Calu3 (cell line): ENCODE data around the gene MRPS18B. TPM values are rescaled to one million over a fixed set of nuclear protein-coding genes. Genes with fewer than 3 reads are reported as not detected.

Source experiments
- BruUV-seq: library from RNA; stranded (reverse); fragments of 400-500 nt; replicated peaks from 2 replicates; lab custom pipeline; 2021; lab: Mats Ljungman, UMichigan
- CTCF ChIA-PET: fragments of 300-600 bp; sonication (Branson Sonifier 250); formaldehyde crosslinking; loops from one replicate; lab custom pipeline; 2022; ENCODE audit warnings: antibody characterized with exemption; lab: Charles Lee
- DNase-seq: peaks from one replicate; pipeline ENCODE4 v3.0.0; 2022
- H3K27ac Mint-ChIP-seq: one replicate; pipeline ENCODE4 v1.8.0; 2022; ENCODE audit warnings: mixed read lengths; ENCODE audit not compliant: unreplicated experiment
- H3K27me3 Mint-ChIP-seq: one replicate; pipeline ENCODE4 v1.8.0; 2022; ENCODE audit warnings: mixed read lengths; ENCODE audit not compliant: unreplicated experiment
- H3K36me3 Mint-ChIP-seq: one replicate; pipeline ENCODE4 v1.8.0; 2022; ENCODE audit warnings: mild to moderate bottlenecking, moderate library complexity, mixed read lengths; ENCODE audit not compliant: insufficient read depth, unreplicated experiment
- H3K4me1 Mint-ChIP-seq: one replicate; pipeline ENCODE4 v1.8.0; 2022; ENCODE audit warnings: mild to moderate bottlenecking, low read depth, mixed read lengths; ENCODE audit not compliant: unreplicated experiment
- H3K4me3 Mint-ChIP-seq: one replicate; pipeline ENCODE4 v1.8.0; 2022; ENCODE audit warnings: mild to moderate bottlenecking, low read depth, moderate library complexity, mixed read lengths; ENCODE audit not compliant: unreplicated experiment
- H3K9me3 Mint-ChIP-seq: one replicate; pipeline ENCODE4 v1.8.0; 2022; ENCODE audit warnings: low read depth, mixed read lengths; ENCODE audit not compliant: unreplicated experiment
- CTCF ChIP-seq: fragments of 200-600 bp; IDR thresholded peaks from one replicate; pipeline ENCODE4 v1.8.0; 2022; ENCODE audit warnings: antibody characterized with exemption; ENCODE audit not compliant: unreplicated experiment
- intact Hi-C: fragments of 100-400 bp; cut with micrococcal nuclease; formaldehyde crosslinking; loops from one replicate; pipeline ENCODE4 v1.10.0; 2022; ENCODE audit not compliant: unreplicated experiment
- total RNA-seq: library from RNA; stranded (reverse); gene quantifications from 2 replicates; pipeline ENCODE4 v1.2.3, GENCODE V29; 2022

MRPS18B gene
- total RNA-seq, 1 experiment from 2014 or later = 103 TPM

DNA sequence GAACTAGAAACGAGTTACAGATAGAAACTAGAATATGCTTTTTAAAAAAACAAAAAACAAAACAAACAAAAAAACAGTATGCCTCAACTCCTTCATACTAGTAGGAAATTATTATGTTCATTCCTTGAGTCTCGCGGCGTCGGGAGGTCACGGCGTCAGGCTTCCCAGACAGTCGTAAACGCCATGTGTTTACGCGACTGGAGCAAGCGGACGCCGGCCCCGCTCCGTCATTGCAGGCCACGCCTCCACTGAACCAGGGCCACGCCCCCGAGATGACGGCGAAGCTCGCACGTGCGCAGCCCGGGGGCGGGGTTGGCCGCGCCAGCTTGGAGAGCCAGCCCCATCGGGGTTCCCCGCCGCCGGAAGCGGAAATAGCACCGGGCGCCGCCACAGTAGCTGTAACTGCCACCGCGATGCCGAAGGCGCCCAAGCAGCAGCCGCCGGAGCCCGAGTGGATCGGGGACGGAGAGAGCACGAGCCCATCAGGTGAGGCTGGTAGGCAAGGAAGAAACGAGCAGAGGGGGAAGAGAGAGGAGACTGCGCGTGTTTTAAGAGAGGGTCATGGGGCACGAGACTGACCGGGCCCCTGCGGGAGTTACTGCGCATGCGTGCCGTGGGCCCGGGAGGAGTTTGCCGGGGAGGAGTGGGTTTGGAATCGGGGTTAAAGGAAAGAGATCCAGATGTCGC, 46.4 kb upstream of the MRPS18B start, which contains the start of gene ABCF1:
TSS of gene ABCF1 (plus strand) at position 368 of the 687 bp plus-strand sequence. CDS start at position 414, 46 bp downstream.
- CTCF ChIA-PET = interaction anchor here (0.5 to 1.9 kb wide), 6 partner anchors 15 to 516 kb away, joined by 3 to 8 read pairs (median 4); partner anchors contain the start of genes GNL1 and PRR3
- Mint-ChIP-seq H3K27me3 (peaks cover 9% of the 10 kb centered on the region), H3K4me1 (peaks cover 47% of the 10 kb centered on the region), H3K4me3 (peak within 1 kb of the TSS; percentile 78), H3K36me3 (peaks cover 27% of the 10 kb centered on the region), H3K27ac (peak within 1 kb of the TSS; percentile 69), H3K9me3 (no peaks in the 10 kb centered on the region)
- BruUV-seq = no TSS peak
- TF ChIP-seq CTCF = no peak
- intact Hi-C loops = no loop called here
- peak; percentile 100 for DNase-seq

GRCh38 chr6:30571762-30572082, 45.9 kb upstream of the MRPS18B start:
- peaks cover 47% of the 10 kb centered on the region for H3K4me1 Mint-ChIP-seq
- BruUV-seq = TSS peak; percentile 73
- H3K9me3 Mint-ChIP-seq = no peaks in the 10 kb centered on the region
- peak overlapping the region; percentile 78 for H3K4me3 Mint-ChIP-seq
- CTCF ChIA-PET = interaction anchor here (0.5 to 1.9 kb wide), 4 partner anchors 15 to 44 kb away, joined by 3 to 8 read pairs (median 6); partner anchors contain the start of genes GNL1 and PRR3
- H3K36me3 Mint-ChIP-seq = peaks cover 31% of the 10 kb centered on the region
- intact Hi-C loops = no loop called here
- no peak for TF ChIP-seq CTCF
- peaks cover 9% of the 10 kb centered on the region for H3K27me3 Mint-ChIP-seq
- DNase-seq = no peak
- peak overlapping the region; percentile 69 for H3K27ac Mint-ChIP-seq

DNA sequence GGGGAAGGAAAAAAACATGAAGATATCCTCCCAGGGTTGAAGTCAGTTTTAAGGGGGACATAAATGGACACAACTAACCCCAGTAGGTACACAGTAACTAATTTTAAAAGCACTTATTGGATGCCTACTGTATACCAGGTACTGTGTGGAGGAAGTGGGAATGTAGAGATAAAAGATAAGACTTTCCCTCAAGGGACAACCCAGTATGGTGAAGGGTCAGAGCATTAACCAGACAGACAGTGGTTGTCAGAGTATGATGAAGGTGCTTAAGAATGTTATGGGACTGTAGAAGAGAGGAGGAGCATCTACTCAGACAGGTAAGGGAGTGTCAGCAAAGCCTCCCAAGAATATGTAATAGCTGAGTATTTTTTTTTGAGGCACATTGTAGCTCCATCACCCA, 45.5 kb upstream of the MRPS18B start:
- intact Hi-C loops = no loop called here
- peaks cover 33% of the 10 kb centered on the region for H3K36me3 Mint-ChIP-seq
- CTCF ChIA-PET = no interaction called here
- DNase-seq = no peak
- H3K9me3 Mint-ChIP-seq = no peaks in the 10 kb centered on the region
- BruUV-seq = no TSS peak
- peaks cover 47% of the 10 kb centered on the region for H3K4me1 Mint-ChIP-seq
- peak overlapping the region; percentile 78 for H3K4me3 Mint-ChIP-seq
- peaks cover 9% of the 10 kb centered on the region for H3K27me3 Mint-ChIP-seq
- peak overlapping the region; percentile 69 for H3K27ac Mint-ChIP-seq
- TF ChIP-seq CTCF = no peak

DNA sequence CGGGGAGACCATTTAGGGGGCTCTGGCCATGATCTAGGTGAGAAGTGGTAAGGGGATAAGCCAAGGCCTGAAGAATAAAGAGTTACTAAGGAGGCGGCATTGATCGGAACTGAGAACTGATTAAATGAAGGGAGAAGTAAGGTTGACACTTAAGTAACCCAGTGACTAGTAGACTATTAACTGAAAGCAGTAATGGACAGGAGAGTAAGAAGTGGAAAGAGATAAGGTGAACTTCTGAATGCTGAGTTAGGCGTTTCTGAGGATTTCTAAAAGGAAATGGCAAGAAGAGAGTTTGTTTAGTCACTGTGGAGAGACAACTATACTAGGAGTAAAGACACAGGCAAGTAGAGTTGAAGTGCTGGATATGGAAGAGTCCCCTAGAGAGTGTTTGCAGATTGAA, 44.5 kb upstream of the MRPS18B start:
- no peak for TF ChIP-seq CTCF
- no peaks in the 10 kb centered on the region for H3K9me3 Mint-ChIP-seq
- H3K27ac Mint-ChIP-seq = no peak overlapping the region
- BruUV-seq = no TSS peak
- peaks cover 9% of the 10 kb centered on the region for H3K27me3 Mint-ChIP-seq
- H3K4me3 Mint-ChIP-seq = peak overlapping the region; percentile 78
- H3K36me3 Mint-ChIP-seq = peaks cover 40% of the 10 kb centered on the region
- CTCF ChIA-PET = no interaction called here
- intact Hi-C loops = no loop called here
- no peak for DNase-seq
- H3K4me1 Mint-ChIP-seq = peaks cover 47% of the 10 kb centered on the region
